Measurements from ENCODE around the gene SLC7A14. TPM values are rescaled to one million over a fixed set of nuclear protein-coding genes. Genes with fewer than 3 reads are reported as not detected.
A peak's percentile ranks its signal among the peaks of the same experiment; 100 is the strongest.

Gene SLC7A14
- total and polyA plus RNA-seq, 2 of the 13 experiments (the other 11 are each of a cell fraction or from before 2014, with no cell fraction given) = not detected

GRCh38 chr3:170488802-170489201 is 97.1 kb downstream of the SLC7A14 start (continued):
- peak in 1 of 2 experiments; percentile 54; a peak in 2 of 4 replicates for TF ChIP-seq EP300 (IDR thresholded peaks at IDR 0.05; ENCODE audit: low read depth in 2 of 2, low read length in 2 of 2)
- TF ChIP-seq EP300 (CRISPR knock-in tag; IDR thresholded peaks at IDR 0.05; ENCODE audit: borderline replicate concordance) = peak; percentile 35; the same call in 1 of the 2 replicates
- TF ChIP-seq KDM4B (CRISPR knock-in tag; IDR thresholded peaks at IDR 0.05) = 0 out of 2 replicates have a peak, but pooled peaks have one; percentile 28
- TF ChIP-seq ADNP (CRISPR knock-in tag; IDR thresholded peaks at IDR 0.05) = no peak
- no peak for TF ChIP-seq JUND (CRISPR knock-in tag; IDR thresholded peaks at IDR 0.05)
- TF ChIP-seq SETDB1 (CRISPR knock-in tag; IDR thresholded peaks at IDR 0.05; ENCODE audit: borderline replicate concordance) = no peak
- TF ChIP-seq SUZ12 (IDR thresholded peaks at IDR 0.05; ENCODE audit: low read depth, low read length) = no peak
- no peak for TF ChIP-seq DZIP1 (CRISPR knock-in tag; IDR thresholded peaks at IDR 0.05)
- no peak for TF ChIP-seq TRAFD1 (CRISPR knock-in tag; IDR thresholded peaks at IDR 0.05; ENCODE audit: borderline replicate concordance)
- no peak for TF ChIP-seq ZNF781 (CRISPR knock-in tag; IDR thresholded peaks at IDR 0.05; ENCODE audit: borderline replicate concordance, not compliant biosample characterization)
- TF ChIP-seq ZNF280B (CRISPR knock-in tag; IDR thresholded peaks at IDR 0.05; ENCODE audit: borderline replicate concordance) = no peak
- TF ChIP-seq ZGPAT (CRISPR knock-in tag; IDR thresholded peaks at IDR 0.05) = 0 out of 2 replicates have a peak, but pooled peaks have one; percentile 28
- TF ChIP-seq ZNF124 (CRISPR knock-in tag; IDR thresholded peaks at IDR 0.05) = peak; percentile 65; the same call in 1 of the 2 replicates
- TF ChIP-seq RAD21 (CRISPR knock-in tag; IDR thresholded peaks at IDR 0.05) = no peak
- 0 out of 2 replicates have a peak, but pooled peaks have one; percentile 39 for TF ChIP-seq SAP130 (CRISPR knock-in tag; IDR thresholded peaks at IDR 0.05; ENCODE audit: low read depth)
- TF ChIP-seq SIX4 (CRISPR knock-in tag; IDR thresholded peaks at IDR 0.05) = no peak
- TF ChIP-seq ZNF142 (CRISPR knock-in tag; IDR thresholded peaks at IDR 0.05) = no peak
